ENCODE measurements around the gene TIMM50.
"Not testable (repeated sequence)": the region's sequence is repeated elsewhere in the genome, so short reads cannot be mapped to it uniquely, and the experiment has no call there.

The TIMM50 gene

GRCh38 chr19:39469567-39469966 is 11.1 kb upstream of the TIMM50 start:
- no peak for DNase-seq

GRCh38 chr19:39470724-39471339 is 9.8 kb upstream of the TIMM50 start:
- DNase-seq = no peak

GRCh38 chr19:39471756-39472536 is 8.7 kb upstream of the TIMM50 start:
- peak in 1 of 2 donors; percentile 5 for DNase-seq

GRCh38 chr19:39472746-39473442 is 7.7 kb upstream of the TIMM50 start:
- no peak for DNase-seq

GRCh38 chr19:39473443-39473960 is 7.1 kb upstream of the TIMM50 start:
- no peak for DNase-seq

- peak; percentile 27 to 32 for DNase-seq
These were observed 6.5 kb upstream of the TIMM50 start for GRCh38 chr19:39474139-39474620.

- no peak for DNase-seq
These were observed 4.9 kb upstream of the TIMM50 start for GRCh38 chr19:39475748-39476147.

- not testable (repeated sequence) for DNase-seq
These were observed 1.3 kb upstream of the TIMM50 start for GRCh38 chr19:39479319-39479801.

GRCh38 chr19:39479916-39480315 is 722 bp upstream of the TIMM50 start:
- DNase-seq = peak; percentile 12 to 29

GRCh38 chr19:39481229-39481545 is 549 bp downstream of the TIMM50 start:
- DNase-seq = peak in 1 of 2 donors; percentile 3

GRCh38 chr19:39481676-39482075 is 1.0 kb downstream of the TIMM50 start:
- no peak for DNase-seq

- DNase-seq = no peak
These were observed 2.5 kb downstream of the TIMM50 start for GRCh38 chr19:39483141-39483540.

- DNase-seq = no peak
These were observed 9.1 kb downstream of the TIMM50 start for GRCh38 chr19:39489756-39490155.

GRCh38 chr19:39492225-39492624 is 11.6 kb downstream of the TIMM50 start:
- DNase-seq = no peak

- DNase-seq = no peak
These were observed 12.2 kb downstream of the TIMM50 start for GRCh38 chr19:39492788-39493187.

- DNase-seq = no peak
These were observed 14.0 kb downstream of the TIMM50 start for GRCh38 chr19:39494661-39495060.

- DNase-seq = no peak
These were observed 15.4 kb downstream of the TIMM50 start for GRCh38 chr19:39496063-39496462.

- no peak for DNase-seq
These were observed 17.0 kb downstream of the TIMM50 start for GRCh38 chr19:39497701-39497995.

GRCh38 chr19:39497996-39498797 is 17.6 kb downstream of the TIMM50 start:
- peak in 1 of 2 donors; percentile 15 for DNase-seq

GRCh38 chr19:39498798-39499642 is 18.4 kb downstream of the TIMM50 start, which contains the start of gene DLL3:
TSS of gene DLL3 (plus strand) at chr19:39498947. CDS start at chr19:39498975, 28 bp downstream.
- DNase-seq = no peak

GRCh38 chr19:39499932-39500331 is 19.3 kb downstream of the TIMM50 start:
- no peak for DNase-seq

Measured in inflammatory macrophage (primary cell).